ENCODE data around the gene SNX3. TPM values are rescaled to one million over a fixed set of nuclear protein-coding genes. Genes with fewer than 3 reads are reported as not detected.

Gene SNX3
- total and polyA plus RNA-seq, 12 donors = 115 to 491 (median 230) TPM

- intact Hi-C loops (cut with DNase I) = no loop called here
- 79 to 92% (median 86%) methylated on average over 2 of the region's 2 CpGs for WGBS, 4 donors
- Histone ChIP-seq H3K36me3 (replicated peaks in 1 of 2) (peaks cover 0 to 10% of the 10 kb centered on the region in 2 donors), H3K27me3 (no peaks in the 10 kb centered on the region), H3K9me3 (replicated peaks in 1 of 3) (no peaks in the 10 kb centered on the region), H3K4me3 (no peak overlapping the region), H3K27ac (no peak overlapping the region), H3K4me1 (replicated peaks in 1 of 2) (peaks cover 0 to 4% of the 10 kb centered on the region in 2 donors)
- no peak for DNase-seq
- no peak for TF ChIP-seq CTCF (IDR thresholded peaks at IDR 0.05)
- TF ChIP-seq POLR2A (IDR thresholded peaks at IDR 0.05) = no peak
These were observed 50.3 kb downstream of the SNX3 start for GRCh38 chr6:108210556-108210955.

GRCh38 chr6:108209738-108210137 lies 51.1 kb downstream of the SNX3 start:
- no peak for DNase-seq
- H3K4me3 ChIP-seq = no peak overlapping the region
- TF ChIP-seq POLR2A (IDR thresholded peaks at IDR 0.05) (no peak), CTCF (IDR thresholded peaks at IDR 0.05) (no peak)
- intact Hi-C loops (cut with DNase I) = no loop called here
- WGBS, 4 donors = 93 to 98% (median 96%) methylated on average over 5 of the region's 5 CpGs
- no peaks in the 10 kb centered on the region for H3K27me3 ChIP-seq
- H3K4me1 ChIP-seq (replicated peaks in 1 of 2) = peaks cover 0 to 4% of the 10 kb centered on the region in 2 donors
- H3K9me3 ChIP-seq (replicated peaks in 1 of 3) = no peaks in the 10 kb centered on the region
- peaks cover 0 to 10% of the 10 kb centered on the region in 2 donors for H3K36me3 ChIP-seq (replicated peaks in 1 of 2)
- no peak overlapping the region for H3K27ac ChIP-seq

- WGBS, 4 donors = 89 to 98% (median 95%) methylated on average over 4 of the region's 4 CpGs
- H3K36me3 ChIP-seq (replicated peaks in 1 of 2) = peaks cover 0 to 10% of the 10 kb centered on the region in 2 donors
These were observed 53.8 kb downstream of the SNX3 start for GRCh38 chr6:108207013-108207412.

More at GRCh38 chr6:108207013-108207412, 53.8 kb downstream of the SNX3 start:
- no peak overlapping the region for H3K4me3 ChIP-seq
- no peaks in the 10 kb centered on the region for H3K9me3 ChIP-seq (replicated peaks in 1 of 3)
- no peak for TF ChIP-seq CTCF (IDR thresholded peaks at IDR 0.05)
- no peak for TF ChIP-seq POLR2A (IDR thresholded peaks at IDR 0.05)
- H3K27me3 ChIP-seq = no peaks in the 10 kb centered on the region
- peaks cover 0 to 4% of the 10 kb centered on the region in 2 donors for H3K4me1 ChIP-seq (replicated peaks in 1 of 2)
- no peak overlapping the region for H3K27ac ChIP-seq
- no peak for DNase-seq
- intact Hi-C loops (cut with DNase I) = no loop called here

Data from adrenal gland (tissue), 12 donors.